Renal pelvis (tissue), 12 donors: Measurements from ENCODE around the gene DIPK1C. TPM values are rescaled to one million over a fixed set of nuclear protein-coding genes. Genes with fewer than 3 reads are reported as not detected.
"Not testable (repeated sequence)": the region's sequence is repeated elsewhere in the genome, so short reads cannot be mapped to it uniquely, and the experiment has no call there.

Experiments
- DNase-seq: peaks from one replicate; pipeline ENCODE4 v3.0.0-alpha.2; 2013
- long read RNA-seq, 16 experiments: transcript quantifications; one replicate each; lab custom pipeline, GENCODE V29; 2026
- polyA plus RNA-seq, 3 donors: library from polyadenylated mRNA; unstranded; fragments of 120-200 nt; gene quantifications; one replicate each; pipeline ENCODE4 v1.2.1, GENCODE V29; 2013; ENCODE audit not compliant: insufficient read length in 3 of 3

Gene DIPK1C
- under 1 TPM; 0.10 to 0.44 (median 0.17) TPM for polyA plus RNA-seq
- long read RNA-seq, donor 1, result 0 reads
- long read RNA-seq, donor 2, result 0 reads
- long read RNA-seq, donor 3, result 0 reads
- long read RNA-seq, donor 4, result 0 reads
- long read RNA-seq, donor 5, partial matches to known transcripts, result 0 of 1 reads
- long read RNA-seq, donor 5, other reads (novel, unspliced or antisense), result 0 of 1 reads
- long read RNA-seq, donor 6, partial matches to known transcripts, result 0 of 1 reads
- long read RNA-seq, donor 6, other reads (novel, unspliced or antisense), result 0 of 1 reads
- long read RNA-seq, donor 7, partial matches to known transcripts, result 0 of 2 reads
- long read RNA-seq, donor 7, other reads (novel, unspliced or antisense), result 0 of 2 reads
- long read RNA-seq, donor 8, partial matches to known transcripts, result 0 of 1 reads
- long read RNA-seq, donor 8, other reads (novel, unspliced or antisense), result 0 of 1 reads
- long read RNA-seq, donor 9, result 0 reads
- long read RNA-seq, donor 10, result 0 reads
- long read RNA-seq, donor 11, result 0 reads
- long read RNA-seq, donor 12, partial matches to known transcripts, result 0 of 1 reads
- long read RNA-seq, donor 12, other reads (novel, unspliced or antisense), result 0 of 1 reads
- long read RNA-seq, donor 13, result 0 reads
- long read RNA-seq, donor 14, result 0 reads
- long read RNA-seq, donor 15, result 0 reads
- long read RNA-seq, donor 16, result 0 reads

GRCh38 chr18:74457043-74457724, at the start of gene DIPK1C:
TSS of gene DIPK1C (minus strand) at chr18:74457308. CDS start at chr18:74457259, 49 bp downstream.
- no peak for DNase-seq

GRCh38 chr18:74506448-74507084, 49.5 kb upstream of the DIPK1C start:
- DNase-seq, result no peak

- DNase-seq, result no peak
These were observed 48.7 kb upstream of the DIPK1C start for GRCh38 chr18:74505776-74506175.

- no peak for DNase-seq
These were observed 46.0 kb upstream of the DIPK1C start for GRCh38 chr18:74503137-74503536.

- DNase-seq, result no peak
These were observed 44.3 kb upstream of the DIPK1C start for GRCh38 chr18:74501386-74501785.

- not testable (repeated sequence) for DNase-seq
These were observed 43.7 kb upstream of the DIPK1C start for GRCh38 chr18:74500774-74501173.

- DNase-seq, result no peak
These were observed 43.3 kb upstream of the DIPK1C start for GRCh38 chr18:74500372-74500771.

GRCh38 chr18:74499633-74500032, 42.5 kb upstream of the DIPK1C start:
- DNase-seq, result no peak

GRCh38 chr18:74498712-74499627, 41.9 kb upstream of the DIPK1C start:
- DNase-seq, result no peak

GRCh38 chr18:74497778-74498177, 40.7 kb upstream of the DIPK1C start:
- peak; percentile 49 for DNase-seq

GRCh38 chr18:74497324-74497676, 40.2 kb upstream of the DIPK1C start:
- no peak for DNase-seq

- DNase-seq, result peak; percentile 41
These were observed 39.6 kb upstream of the DIPK1C start for GRCh38 chr18:74496508-74497323.

GRCh38 chr18:74495581-74496507, 38.7 kb upstream of the DIPK1C start, which contains the start of gene CNDP2:
TSS of gene CNDP2 (plus strand) at chr18:74496363. CDS start at chr18:74499974, 3,611 bp downstream.
- peak; percentile 99 for DNase-seq

- no peak for DNase-seq
These were observed 37.4 kb upstream of the DIPK1C start for GRCh38 chr18:74494514-74494913.

- peak; percentile 49 for DNase-seq
These were observed 36.6 kb upstream of the DIPK1C start for GRCh38 chr18:74493689-74494088.

GRCh38 chr18:74492259-74492658, 35.2 kb upstream of the DIPK1C start:
- DNase-seq, result no peak

- peak; percentile 37 for DNase-seq
These were observed 32.6 kb upstream of the DIPK1C start for GRCh38 chr18:74489676-74490075.

GRCh38 chr18:74488864-74489263, 31.8 kb upstream of the DIPK1C start:
- no peak for DNase-seq

GRCh38 chr18:74488354-74488753, 31.2 kb upstream of the DIPK1C start:
- no peak for DNase-seq
